Endothelial cell of hepatic sinusoid (primary cell): ENCODE measurements around the gene KLHL41.
"Not testable (repeated sequence)": the region's sequence is repeated elsewhere in the genome, so short reads cannot be mapped to it uniquely, and the experiment has no call there.

Experiments
- in situ Hi-C: cut with HindIII; loops from 2 replicates; pipeline ENCODE4 v1.10.0; 2017; ENCODE audit warnings: low sequenced_read_pairs

The KLHL41 gene

DNA sequence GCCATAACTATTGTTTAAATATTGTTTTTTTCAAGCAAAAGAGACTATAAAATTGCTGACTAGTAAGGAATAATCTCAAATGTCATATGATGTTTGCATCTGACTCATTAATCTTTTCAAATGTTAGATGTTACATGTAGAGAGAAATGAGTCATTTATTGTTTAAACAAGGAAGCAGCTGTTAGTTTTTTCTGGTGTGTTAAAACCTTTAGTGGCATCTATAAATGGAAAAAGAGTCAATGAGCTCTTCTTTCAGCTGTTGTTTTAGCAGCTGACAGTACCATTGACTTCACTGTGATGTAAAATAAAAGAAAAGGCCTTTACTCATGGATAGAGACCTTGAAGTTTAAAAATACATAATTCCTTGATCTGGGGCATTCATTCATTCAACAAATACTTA is 1.8 kb upstream of the KLHL41 start:
- in situ Hi-C loops: no loop called here

DNA sequence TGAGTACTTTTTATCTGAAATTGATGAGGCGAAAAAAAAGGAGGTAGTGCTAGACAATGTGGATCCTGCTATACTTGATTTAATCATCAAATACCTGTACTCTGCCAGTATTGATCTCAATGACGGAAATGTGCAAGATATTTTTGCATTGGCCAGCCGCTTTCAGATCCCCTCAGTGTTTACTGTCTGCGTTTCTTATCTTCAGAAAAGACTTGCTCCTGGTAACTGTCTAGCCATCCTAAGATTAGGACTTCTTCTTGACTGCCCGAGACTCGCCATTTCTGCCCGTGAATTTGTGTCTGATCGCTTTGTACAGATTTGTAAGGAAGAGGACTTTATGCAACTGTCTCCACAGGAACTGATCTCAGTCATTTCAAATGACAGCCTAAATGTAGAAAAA is 453 bp downstream of the KLHL41 start:
- in situ Hi-C loops: no loop called here

DNA sequence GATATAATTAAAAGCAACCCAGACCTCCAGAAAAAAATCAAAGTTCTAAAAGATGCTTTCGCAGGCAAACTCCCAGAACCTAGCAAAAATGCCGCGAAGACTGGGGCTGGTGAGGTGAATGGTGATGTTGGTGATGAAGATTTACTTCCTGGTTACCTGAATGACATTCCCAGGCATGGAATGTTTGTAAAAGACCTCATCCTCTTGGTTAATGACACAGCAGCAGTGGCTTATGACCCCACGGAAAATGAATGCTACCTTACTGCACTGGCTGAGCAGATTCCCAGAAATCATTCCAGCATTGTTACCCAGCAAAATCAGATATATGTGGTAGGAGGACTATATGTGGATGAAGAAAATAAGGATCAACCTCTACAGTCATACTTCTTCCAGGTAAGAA is 994 bp downstream of the KLHL41 start:
- in situ Hi-C loops: no loop called here

DNA sequence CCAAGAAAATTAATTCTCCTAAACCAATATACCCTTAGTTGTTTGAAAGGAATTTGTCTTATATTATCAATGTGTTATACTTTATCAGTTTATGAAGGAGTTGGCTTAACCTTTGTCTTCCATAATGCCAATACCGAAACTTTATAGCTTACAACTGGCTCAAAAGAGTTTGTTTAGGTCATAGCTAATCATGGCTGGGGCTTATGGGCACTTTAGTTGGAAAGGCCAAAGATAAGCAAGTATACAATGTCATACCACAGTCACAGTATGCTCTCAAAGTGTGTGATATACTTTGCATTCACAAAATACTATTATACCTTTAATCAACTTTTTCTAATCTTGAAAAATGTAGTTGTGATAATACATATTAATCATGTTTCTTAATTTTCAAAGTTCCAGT is 2.3 kb downstream of the KLHL41 start:
- in situ Hi-C loops: no loop called here

DNA sequence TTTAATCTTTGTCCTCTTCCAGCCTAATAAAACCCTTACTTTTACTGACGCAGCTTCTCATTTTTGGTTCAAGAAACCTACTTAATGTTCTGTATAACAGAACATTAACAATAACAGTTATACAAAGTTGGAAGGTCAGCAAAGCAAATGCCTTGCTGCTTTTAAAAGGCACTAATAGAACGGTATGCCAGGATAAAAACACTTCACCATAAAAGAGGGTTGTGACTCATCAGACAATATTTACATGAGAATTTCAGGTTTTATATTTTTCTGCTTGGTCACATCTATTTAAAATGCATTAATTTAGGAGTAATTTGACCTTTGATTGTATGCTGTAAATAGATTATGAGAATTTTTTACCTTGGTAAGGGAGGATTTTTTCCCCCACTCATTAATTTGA is 3.0 kb downstream of the KLHL41 start:
- in situ Hi-C loops: no loop called here

DNA sequence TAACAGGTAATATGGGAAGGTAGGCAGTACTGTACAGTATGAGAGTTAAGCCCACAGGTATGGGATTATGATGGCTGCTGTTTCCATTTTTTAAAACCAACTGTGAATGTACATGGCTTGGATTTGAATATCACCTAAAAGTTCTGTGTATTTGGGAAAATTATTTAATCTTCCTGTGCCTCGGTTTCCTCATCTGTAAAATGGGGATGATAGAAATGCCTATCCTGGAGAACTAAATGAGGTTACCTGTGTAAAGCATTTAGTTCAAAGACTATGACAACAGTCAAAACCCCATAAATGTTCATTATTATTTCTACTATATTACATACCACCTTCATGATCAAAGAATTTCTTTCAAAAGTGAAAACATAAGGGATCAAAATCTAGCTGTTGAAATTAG is 3.6 kb downstream of the KLHL41 start:
- in situ Hi-C loops: no loop called here

DNA sequence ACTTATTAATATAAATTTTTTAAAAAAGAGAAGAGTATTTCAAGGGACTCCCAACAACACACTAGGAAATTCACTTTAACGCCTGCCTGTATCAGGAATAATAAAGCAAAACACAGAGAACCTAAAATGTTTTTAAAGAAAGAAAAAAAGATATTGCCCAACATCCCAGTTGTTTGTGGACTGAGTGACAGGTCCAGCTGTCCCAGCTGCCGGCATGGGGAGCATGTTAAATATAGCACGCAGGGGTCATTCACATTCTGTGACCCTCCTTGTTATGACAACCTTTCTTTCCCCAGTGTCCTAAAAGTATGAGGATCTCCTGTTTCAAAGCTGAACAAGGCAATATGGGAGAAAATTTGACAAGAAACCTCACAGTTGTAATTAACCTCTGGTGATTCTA is 4.4 kb downstream of the KLHL41 start:
- in situ Hi-C loops: no loop called here

DNA sequence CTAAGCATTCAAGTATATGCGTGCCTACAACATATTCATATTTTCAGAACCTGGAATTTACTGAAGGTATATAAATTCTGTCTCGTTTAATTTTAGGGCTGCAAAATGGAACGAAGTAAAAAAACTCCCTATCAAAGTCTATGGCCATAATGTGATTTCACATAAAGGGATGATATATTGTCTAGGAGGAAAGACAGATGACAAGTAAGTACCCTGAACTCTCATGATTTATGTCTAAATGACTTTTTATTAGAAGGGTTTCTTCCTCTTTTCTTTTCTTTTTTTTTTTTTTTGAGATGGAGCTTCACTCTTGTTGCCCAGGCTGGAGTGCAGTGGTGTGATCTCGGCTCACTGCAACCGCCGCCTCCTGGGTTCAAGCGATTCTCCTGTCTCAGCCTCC is 5.3 kb downstream of the KLHL41 start:
- in situ Hi-C loops: not testable (repeated sequence)

DNA sequence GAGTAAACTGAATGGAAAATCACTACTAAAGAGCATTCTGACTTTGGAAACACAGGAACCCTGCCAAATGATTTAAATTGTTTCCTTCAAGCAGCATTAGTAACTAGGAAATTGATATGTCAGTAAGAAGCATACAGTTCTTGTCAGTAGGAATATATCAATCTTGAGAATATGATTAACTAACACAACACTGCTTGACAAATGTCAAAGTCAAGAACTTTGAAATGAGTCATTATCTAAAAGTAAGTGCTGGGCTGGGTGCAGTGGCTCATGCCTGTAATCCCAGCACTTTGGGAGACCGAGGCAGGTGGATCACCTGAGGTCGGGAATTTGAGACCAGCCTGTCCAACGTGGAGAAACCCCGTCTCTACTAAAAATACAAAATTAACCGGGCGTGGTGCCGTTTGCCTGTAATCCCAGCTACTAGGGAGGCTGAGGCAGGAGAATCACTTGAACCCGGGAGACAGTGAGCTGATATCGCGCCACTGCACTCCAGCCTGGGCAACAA is 7.0 kb downstream of the KLHL41 start:
- in situ Hi-C loops: not testable (repeated sequence)

DNA sequence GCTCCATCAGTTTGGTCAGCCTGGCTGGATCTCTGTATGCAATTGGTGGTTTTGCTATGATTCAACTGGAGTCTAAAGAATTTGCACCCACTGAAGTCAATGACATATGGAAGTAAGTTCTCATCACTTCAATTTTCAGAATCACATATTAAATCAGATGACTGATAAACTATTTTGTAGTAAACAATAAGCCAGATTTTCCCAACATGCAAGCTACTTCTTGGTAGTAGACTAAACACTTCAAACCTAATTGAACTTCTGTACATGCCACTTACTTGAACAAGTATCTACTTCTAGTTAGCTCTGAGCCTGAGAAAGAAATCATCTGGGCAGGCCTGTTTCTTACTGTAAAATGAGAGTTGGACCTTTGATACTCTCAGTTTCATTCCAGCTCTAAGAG is 11.4 kb downstream of the KLHL41 start:
- in situ Hi-C loops: no loop called here

DNA sequence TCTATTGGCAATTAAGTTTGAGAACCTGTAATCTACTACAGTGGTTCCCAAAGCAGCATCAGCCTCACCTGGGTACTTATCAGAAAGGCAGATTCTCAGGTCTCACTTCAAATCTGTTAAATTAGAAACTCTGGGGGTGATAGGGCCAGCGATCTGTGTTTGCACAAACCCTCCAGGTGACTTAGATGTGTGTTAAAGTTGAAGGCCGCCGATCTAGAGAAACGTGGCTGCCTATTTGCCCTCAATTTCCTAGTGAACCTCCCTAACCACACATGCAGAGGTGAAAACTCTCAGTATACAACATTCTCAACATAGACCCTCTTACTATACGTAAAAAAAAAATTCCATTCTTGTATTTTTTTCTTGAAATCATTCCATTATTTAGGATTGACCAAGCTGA is 14.2 kb downstream of the KLHL41 start:
- in situ Hi-C loops: no loop called here

DNA sequence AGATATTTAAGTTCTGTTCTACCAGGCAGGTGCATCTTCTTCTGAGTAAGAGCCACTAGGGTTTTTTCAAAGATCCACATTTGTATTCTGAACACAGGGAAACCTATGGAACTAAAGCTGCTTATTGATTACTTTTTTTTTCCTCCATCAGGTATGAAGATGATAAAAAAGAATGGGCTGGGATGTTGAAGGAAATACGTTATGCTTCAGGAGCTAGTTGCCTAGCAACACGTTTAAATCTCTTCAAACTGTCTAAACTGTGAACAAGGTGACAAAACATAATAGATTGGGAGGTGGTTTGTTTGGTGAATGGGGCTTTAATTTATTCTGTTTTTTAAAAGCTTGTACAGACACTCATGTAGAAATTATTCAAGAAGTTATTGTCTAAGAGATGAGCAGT is 15.9 kb downstream of the KLHL41 start:
- in situ Hi-C loops: no loop called here

DNA sequence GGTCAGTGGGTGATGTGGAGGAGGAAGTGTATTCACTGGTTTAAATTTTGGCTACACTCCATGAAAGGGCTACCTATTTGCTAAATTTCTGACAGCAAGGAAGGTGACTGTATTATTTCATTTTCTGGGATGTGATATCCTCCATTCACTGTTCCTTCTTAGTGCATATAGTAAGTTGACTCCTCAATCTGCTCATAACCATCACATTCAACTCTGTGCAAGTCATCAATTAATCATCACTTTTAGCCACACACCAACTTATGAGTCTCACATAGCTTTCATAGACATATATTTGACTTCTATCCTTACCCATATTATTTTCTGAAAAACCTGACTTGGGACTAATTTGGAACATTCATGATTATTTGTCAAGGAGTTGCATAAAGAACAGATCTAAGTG is 16.9 kb downstream of the KLHL41 start:
- in situ Hi-C loops: no loop called here

DNA sequence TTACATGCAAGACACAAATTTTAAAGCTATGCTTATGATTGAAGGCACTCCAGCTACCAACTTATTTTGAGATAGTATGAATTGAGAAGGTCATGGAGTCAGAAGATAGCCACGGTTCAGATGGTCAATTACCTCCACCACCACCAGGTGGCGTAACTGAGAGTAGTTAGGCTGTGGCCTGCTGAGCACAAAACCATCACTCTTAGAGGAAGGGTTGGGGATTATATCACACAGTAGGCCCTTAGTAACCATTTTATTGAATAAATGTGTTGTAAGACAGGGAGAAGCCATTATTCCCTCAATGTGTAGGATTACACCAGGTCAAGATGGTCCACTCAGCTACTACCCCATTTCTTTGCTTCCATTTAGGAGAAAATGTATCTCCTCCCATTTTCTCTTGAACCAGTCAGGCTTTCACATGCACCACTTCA is 18.8 kb downstream of the KLHL41 start:
- in situ Hi-C loops: no loop called here

DNA sequence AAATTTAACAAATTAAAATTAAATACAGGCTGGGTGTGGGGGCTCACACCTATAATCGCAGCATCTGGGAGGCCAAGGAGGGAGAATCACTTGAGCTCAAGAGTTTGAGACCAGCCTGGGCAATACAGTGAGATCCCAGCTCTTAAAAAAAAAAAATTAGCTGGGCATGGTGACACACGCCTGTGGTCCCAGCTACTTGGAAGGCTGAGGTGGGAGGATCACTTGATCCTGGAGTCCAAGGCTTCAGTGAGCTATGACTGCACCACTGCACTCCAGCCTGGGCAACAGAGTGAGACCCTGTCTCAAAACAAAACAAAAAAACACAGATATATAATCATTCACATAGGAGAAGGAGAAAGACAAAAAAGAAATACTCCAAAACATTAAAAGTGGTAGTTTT is 30.0 kb downstream of the KLHL41 start:
- in situ Hi-C loops: not testable (repeated sequence)

DNA sequence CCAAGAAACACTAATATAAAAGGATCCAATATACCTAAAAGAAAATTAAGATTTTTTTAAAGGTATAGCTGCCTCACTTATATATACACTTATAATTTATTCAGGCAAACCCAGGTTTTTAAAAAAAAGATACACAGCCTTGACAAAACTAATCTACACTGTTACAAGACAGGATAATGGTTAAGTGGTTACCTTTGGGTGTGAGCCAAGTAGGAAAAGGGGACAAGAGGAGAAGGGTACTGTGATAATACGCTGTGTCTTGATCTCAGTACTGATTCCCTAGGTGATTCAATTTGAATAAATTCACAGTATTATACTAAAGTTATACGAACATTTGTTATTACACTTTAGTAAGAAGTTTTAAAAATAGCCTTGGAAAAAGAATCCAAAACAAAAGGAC is 30.6 kb downstream of the KLHL41 start:
- in situ Hi-C loops: no loop called here

DNA sequence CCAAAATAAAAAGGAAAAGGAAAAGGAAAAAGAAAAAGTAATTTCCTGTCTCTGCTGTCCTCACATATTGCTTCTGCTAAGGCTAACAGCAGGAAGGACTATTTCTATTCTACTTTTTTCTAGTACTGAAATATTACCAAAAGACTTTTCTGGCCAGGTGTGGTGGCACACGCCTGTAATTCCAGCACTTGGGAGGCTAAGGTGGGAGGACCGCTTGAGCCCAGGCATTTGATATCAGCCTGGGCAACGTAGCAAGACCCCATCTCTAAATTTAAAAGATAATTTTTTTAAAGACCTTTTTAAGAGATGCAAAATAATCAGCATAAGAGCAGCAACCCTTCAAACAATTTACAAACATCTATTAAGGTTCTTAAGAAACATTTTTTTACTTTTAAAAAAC is 32.9 kb downstream of the KLHL41 start:
- in situ Hi-C loops: no loop called here

DNA sequence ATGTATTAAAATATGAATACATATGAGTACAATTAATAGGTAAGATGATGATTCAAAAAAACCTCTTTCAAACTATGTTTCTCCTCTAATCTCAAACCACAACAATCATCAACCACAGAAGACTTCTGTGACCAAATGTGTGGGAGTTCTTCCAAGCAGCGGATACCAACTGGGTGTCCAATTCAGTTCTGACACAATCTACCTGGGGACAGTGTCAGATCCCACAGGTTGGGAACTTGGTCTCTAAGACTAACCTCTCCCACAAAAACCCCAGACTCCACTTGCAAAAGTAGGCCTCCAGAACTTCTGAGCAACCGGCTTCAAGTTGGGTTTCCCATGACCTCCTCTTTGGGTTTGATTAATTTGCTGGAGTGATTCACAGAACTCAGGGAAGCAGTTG is 37.3 kb downstream of the KLHL41 start:
- in situ Hi-C loops: no loop called here

DNA sequence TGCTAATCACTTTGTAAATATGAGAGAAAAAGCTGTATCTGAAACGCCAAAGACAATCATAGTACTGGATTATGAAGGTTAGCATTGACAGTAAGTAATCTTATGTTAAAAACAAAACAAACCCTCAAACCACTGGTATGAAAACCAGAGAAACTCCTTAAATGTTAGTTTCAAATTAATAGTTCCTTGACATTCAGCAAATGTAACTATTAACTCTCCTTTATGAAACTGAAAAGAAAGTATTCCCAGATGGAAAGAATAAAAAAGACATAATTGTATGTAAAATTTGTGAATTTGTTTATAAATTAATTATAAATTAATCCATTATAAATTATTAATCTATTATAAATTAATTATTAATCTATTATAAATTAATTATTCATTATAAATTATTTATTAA is 51.9 kb downstream of the KLHL41 start:
- in situ Hi-C loops: no loop called here

DNA sequence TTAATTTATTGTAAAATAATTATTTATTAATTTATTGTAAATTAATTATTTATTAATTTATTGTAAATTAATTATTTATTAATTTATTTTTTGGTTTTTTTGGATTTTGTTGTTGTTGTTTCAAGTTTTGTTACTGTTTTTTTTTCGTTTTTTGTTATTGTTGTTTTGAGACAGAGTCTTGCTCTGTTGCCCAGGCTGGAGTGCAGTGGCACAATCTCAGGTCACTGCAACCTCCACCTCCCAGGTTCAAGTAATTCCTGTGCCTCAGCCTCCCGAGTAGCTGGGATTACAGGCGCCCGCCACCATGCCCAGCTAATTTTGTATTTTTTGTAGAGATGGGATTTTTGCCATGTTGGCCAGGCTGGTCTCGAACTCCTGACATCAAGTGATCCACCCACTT is 52.6 kb downstream of the KLHL41 start:
- in situ Hi-C loops: not testable (repeated sequence)

DNA sequence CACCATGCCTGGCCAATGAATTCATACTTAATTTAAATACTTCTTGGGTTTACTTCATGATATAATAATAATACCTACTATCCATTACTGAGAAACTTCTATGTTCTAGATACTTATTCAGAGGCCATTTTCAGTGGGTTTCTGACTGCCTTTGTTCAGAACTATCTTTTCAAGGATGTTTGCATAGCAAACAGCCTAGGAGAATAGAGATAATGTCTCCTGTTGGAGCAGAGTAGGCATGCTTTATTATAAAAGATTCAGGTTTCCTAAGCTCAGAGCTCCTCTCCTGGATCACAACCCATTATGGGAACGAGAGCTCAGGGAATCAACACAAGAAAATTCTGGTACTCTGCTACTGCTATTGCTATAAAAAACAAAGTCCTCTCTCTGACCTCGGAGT is 53.0 kb downstream of the KLHL41 start:
- in situ Hi-C loops: no loop called here

DNA sequence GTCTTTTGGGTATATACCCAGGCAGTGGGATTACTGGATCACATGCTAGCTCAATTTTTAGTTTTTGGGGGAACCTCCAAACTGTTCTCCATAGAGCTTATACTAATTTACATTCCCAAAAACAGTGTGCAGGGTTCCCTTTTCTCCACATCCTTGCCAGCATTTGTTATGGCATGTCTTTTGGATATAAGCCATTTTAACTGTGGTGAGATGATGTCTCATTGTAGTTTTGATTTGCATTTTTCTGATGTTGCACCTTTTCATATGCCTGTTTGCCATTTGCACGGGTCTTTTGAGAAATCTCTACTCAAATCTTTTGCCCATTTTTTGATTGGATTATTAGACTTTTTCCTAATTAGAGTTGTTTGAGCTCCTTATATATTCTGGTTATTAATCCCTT is 56.2 kb downstream of the KLHL41 start:
- in situ Hi-C loops: no loop called here

DNA sequence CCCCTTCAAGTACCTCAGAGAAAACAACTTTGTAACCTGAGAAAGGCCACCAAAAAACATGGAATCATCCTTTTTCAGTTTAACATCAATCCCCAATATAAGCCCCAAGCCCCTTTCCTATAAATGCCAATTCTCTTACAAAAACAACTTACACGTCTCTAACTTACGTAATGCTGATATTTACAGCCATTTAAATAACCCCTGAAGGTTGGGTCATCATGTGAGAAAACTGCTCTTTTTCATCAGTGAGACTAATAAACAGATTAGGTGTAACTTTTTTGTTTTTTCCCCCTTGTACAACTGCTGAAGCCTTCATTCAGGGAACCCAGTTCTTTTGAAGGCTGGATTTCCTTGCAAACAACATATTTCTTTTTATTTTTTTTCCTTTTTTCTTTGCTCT is 60.4 kb downstream of the KLHL41 start:
- in situ Hi-C loops: no loop called here

DNA sequence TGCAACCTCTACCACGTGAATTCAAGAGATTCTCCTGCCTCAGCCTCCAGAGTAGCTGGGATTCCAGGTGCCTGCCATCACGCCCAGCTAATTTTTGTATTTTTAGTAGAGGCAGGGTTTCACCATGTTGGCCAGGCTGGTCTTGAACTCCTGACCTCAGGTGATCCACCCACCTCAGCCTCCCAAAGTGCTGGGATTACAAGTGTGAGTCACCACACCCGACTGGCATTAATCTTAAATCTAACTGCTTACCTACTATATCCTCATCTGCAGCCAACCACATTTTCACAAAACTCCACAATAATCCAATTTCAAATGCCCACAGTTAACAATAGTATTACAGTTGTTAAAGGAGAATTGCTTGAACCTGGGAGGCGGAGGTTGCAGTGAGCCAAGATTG is 61.2 kb downstream of the KLHL41 start:
- in situ Hi-C loops: not testable (repeated sequence)
